ENCODE results near the gene BMP7. TPM values are rescaled to one million over a fixed set of nuclear protein-coding genes. Genes with fewer than 3 reads are reported as not detected.

Gene BMP7
- total RNA-seq, 1 donor from 2014 or later, result not detected

DNA sequence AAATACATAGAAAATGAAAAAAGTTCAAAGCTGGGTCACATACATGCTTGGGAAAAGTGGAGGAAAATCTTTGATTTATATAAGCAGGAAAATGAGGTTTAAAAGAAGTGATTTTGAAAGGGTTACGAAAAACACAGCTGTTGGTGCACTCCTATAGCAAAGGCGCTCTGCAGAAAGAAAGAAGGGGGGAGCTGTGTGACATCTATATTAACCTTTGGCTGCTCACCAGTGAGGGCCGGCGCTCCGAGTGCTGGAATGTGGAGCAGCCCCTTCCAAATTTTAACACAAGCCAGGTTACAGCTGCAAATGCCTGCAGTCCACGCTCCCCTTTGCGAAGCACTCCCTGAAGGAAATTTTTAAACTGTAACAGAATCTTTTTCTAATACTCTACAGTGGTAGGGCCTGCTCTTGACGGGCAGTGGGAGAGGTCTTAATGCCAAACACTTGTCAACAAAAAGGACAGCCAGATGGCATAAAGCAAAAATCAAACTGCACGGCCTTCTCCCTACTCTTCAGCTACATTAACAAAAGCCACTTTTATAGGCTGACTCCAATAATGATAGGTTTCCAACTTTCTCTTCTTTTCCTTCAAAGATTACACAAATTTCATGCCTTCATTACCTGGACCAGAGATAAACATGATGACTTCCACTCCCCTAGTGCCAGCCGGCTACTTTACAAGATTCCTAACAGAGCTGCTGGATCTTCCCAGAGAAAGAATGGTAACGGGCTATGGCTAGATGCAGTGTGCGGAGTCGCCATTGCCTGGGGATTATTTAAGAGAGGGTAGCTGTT is 4.8 kb downstream of the BMP7 start:
- TF ChIP-seq, protein P1, sequence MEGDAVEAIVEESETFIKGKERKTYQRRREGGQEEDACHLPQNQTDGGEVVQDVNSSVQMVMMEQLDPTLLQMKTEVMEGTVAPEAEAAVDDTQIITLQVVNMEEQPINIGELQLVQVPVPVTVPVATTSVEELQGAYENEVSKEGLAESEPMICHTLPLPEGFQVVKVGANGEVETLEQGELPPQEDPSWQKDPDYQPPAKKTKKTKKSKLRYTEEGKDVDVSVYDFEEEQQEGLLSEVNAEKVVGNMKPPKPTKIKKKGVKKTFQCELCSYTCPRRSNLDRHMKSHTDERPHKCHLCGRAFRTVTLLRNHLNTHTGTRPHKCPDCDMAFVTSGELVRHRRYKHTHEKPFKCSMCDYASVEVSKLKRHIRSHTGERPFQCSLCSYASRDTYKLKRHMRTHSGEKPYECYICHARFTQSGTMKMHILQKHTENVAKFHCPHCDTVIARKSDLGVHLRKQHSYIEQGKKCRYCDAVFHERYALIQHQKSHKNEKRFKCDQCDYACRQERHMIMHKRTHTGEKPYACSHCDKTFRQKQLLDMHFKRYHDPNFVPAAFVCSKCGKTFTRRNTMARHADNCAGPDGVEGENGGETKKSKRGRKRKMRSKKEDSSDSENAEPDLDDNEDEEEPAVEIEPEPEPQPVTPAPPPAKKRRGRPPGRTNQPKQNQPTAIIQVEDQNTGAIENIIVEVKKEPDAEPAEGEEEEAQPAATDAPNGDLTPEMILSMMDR (IDR thresholded peaks at IDR 0.05), result no peak
- H3K27ac Mint-ChIP-seq, result no peak overlapping the region
- H3K4me1 Mint-ChIP-seq, result no peaks in the 10 kb centered on the region
- intact Hi-C loops (cut with micrococcal nuclease), result no loop called here
- CTCF ChIA-PET, result no interaction called here
- H3K9me3 Mint-ChIP-seq, result no peaks in the 10 kb centered on the region
- POLR2A ChIA-PET, result no interaction called here
- peaks cover 63% of the 10 kb centered on the region for H3K27me3 Mint-ChIP-seq
- DNase-seq, result no peak
- no peak for ATAC-seq (ENCODE audit: low read depth)
- H3K36me3 Mint-ChIP-seq (ENCODE audit: low read depth), result no peaks in the 10 kb centered on the region
- no peak overlapping the region for H3K4me3 Mint-ChIP-seq

DNA sequence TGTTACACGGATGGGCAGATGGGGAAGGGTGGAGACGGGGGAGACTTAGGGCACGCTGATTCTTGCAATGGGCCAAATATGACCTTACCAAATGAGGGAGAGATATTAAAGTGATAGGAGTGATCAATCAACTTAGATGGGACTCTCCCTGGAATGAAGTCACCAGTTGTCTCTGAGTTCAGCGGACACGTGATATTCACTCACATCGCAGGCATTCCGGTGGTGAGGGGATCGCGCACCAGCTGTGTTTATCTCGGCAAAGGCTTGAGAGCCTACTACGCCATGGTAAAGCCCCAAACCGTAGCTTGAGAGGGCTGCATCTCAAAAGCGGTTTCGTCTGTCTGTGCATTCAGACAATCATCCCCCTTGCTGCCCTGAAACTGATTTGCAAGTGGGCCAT is 5.5 kb downstream of the BMP7 start:
- intact Hi-C loops (cut with micrococcal nuclease), result no loop called here
- Mint-ChIP-seq H3K27me3 (peaks cover 66% of the 10 kb centered on the region), H3K36me3 (ENCODE audit: low read depth) (no peaks in the 10 kb centered on the region), H3K9me3 (no peaks in the 10 kb centered on the region), H3K4me3 (no peak overlapping the region), H3K27ac (no peak overlapping the region), H3K4me1 (no peaks in the 10 kb centered on the region)
- ChIA-PET CTCF (no interaction called here), POLR2A (no interaction called here)
- DNase-seq (no peak), ATAC-seq (ENCODE audit: low read depth) (no peak)
- TF ChIP-seq, protein P1 (IDR thresholded peaks at IDR 0.05), result no peak

DNA sequence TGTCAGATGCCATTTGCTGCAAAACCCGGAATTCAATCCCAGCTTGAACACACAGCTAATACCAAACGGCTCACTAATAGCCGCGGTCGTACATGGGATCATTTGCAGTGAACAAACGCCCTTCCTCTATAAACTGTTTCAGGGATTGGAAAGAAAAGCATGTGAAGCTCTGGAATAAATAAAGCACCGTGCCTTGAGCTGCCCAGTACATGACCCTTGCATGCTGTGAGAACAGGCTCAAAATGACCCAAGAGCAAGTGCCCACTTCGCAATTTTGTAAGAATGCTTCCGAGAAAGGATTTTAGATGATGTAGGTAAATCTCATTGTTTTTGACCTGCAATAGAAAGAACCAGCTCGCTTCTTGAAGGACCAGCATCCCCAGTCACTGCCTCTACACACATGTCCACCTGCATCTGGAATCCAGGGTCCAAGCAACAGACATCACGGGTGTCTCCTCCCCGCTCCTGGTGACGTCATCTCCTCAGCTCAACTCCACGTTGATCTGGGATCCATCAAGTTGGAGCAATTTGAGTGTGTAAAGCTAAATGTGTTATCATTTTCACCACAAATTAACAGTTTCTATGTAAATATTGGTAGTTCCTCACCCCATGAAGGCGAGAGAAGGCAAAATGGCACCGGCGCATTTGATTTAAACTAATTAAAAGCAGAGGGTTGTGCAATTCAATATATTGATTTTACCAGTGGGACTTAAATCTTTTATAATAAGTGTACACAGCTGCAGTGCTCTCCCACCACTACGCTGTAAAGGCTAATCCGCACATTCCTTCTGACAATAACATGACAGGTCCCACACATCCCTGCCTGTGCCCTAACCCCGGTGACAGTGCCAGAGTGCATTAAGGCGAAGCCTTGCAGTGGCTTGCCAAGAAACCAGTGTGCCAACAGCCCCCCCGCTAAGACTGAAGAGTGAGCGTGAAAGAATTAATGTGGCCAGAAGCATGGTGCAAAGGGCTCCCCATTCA is 6.2 kb downstream of the BMP7 start:
- no peaks in the 10 kb centered on the region for H3K36me3 Mint-ChIP-seq (ENCODE audit: low read depth)
- ChIA-PET POLR2A (no interaction called here), CTCF (no interaction called here)
- no peaks in the 10 kb centered on the region for H3K4me1 Mint-ChIP-seq
- TF ChIP-seq, protein P1 (IDR thresholded peaks at IDR 0.05), result no peak
- intact Hi-C loops (cut with micrococcal nuclease), result no loop called here
- no peaks in the 10 kb centered on the region for H3K9me3 Mint-ChIP-seq
- DNase-seq (no peak), ATAC-seq (ENCODE audit: low read depth) (no peak)
- no peak overlapping the region for H3K4me3 Mint-ChIP-seq
- no peak overlapping the region for H3K27ac Mint-ChIP-seq
- peaks cover 63% of the 10 kb centered on the region for H3K27me3 Mint-ChIP-seq

DNA sequence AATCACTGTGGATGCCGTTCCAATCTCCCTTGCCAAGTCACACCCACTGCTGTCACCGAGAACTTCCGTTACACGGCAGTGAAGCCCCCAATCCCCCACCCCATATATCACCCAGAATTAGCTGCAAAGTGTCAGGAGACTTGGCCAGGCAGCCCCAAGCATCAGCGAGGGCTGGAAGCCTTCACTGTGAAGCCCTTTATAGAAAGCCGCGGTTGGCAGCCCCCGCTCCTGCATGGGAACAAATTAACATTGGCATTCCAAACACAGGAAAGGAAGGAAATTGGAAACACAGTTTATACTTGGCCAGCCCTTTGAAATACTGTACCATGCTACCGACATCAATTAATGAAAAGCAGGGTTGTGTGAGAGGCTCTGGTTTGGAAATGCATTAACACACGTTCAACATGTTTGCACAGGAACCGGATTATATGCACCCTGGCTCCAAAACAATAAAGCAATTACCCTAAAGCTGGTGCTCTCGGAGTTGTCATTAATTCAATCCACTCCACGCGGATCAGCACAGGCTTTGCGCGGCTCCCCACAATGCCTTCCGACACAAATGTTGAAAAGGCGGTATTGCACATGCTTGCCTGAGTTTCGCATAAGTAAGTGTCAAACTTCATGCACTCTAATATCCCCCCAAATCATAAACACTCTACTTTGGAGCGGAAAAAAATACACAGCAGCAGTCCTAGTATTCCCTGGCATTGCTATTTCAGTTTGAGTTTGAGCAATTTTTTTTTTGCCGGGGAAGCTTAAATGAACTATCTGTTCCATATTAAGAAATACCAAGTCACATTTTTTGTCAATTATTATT is 7.1 kb downstream of the BMP7 start:
- no peaks in the 10 kb centered on the region for H3K36me3 Mint-ChIP-seq (ENCODE audit: low read depth)
- H3K27ac Mint-ChIP-seq, result no peak overlapping the region
- H3K27me3 Mint-ChIP-seq, result peaks cover 68% of the 10 kb centered on the region
- no peaks in the 10 kb centered on the region for H3K4me1 Mint-ChIP-seq
- H3K9me3 Mint-ChIP-seq, result no peaks in the 10 kb centered on the region
- TF ChIP-seq, protein P1 (IDR thresholded peaks at IDR 0.05), result no peak
- no peak overlapping the region for H3K4me3 Mint-ChIP-seq
- DNase-seq (no peak), ATAC-seq (ENCODE audit: low read depth) (no peak)
- ChIA-PET POLR2A (no interaction called here), CTCF (no interaction called here)
- intact Hi-C loops (cut with micrococcal nuclease), result no loop called here
